Urinary bladder (tissue), 4 donors: ENCODE measurements around the gene SNX20. TPM values are rescaled to one million over a fixed set of nuclear protein-coding genes. Genes with fewer than 3 reads are reported as not detected.

ENCODE experiments used
- DNase-seq: peaks from one replicate; pipeline ENCODE4 v3.0.0-alpha.2; 2015; ENCODE audit errors: extremely low spot score
- H3K27ac ChIP-seq: one replicate; pipeline ENCODE4 v1.5.1; 2013; ENCODE audit warnings: low read depth, mild to moderate bottlenecking, moderate library complexity
- H3K36me3 ChIP-seq: one replicate; pipeline ENCODE4 v1.6.1; 2013; ENCODE audit warnings: mild to moderate bottlenecking, moderate library complexity; ENCODE audit not compliant: insufficient read depth
- H3K4me1 ChIP-seq: one replicate; pipeline ENCODE4 v1.6.1; 2013; ENCODE audit warnings: mild to moderate bottlenecking, moderate library complexity; ENCODE audit not compliant: insufficient read depth
- H3K4me3 ChIP-seq: one replicate; pipeline ENCODE4 v1.5.1; 2013; ENCODE audit warnings: low read depth, low read length
- WGBS: extraction: QIAGEN DNeasy Blood & Tissue Kit; methylation state at CpG from one replicate; pipeline ENCODE4 v1.1.7; 2013; 5-methylcytosine and 5-hydroxymethylcytosine counted together
- polyA plus RNA-seq: library from polyadenylated mRNA; stranded (reverse); fragments of 200-250 nt; gene quantifications from one replicate; pipeline ENCODE4 v1.2.3, GENCODE V29; 2013
- total RNA-seq: library from RNA; depleted of rRNA; stranded (reverse); fragments of >200 nt; gene quantifications from one replicate; pipeline ENCODE4 v1.2.3, GENCODE V29; 2014
- donor health status: healthy with polysubstance abuse.
- donor health status: healthy.

SNX20 gene
- total and polyA plus RNA-seq, 2 donors = 1.0 to 1.4 TPM

DNA sequence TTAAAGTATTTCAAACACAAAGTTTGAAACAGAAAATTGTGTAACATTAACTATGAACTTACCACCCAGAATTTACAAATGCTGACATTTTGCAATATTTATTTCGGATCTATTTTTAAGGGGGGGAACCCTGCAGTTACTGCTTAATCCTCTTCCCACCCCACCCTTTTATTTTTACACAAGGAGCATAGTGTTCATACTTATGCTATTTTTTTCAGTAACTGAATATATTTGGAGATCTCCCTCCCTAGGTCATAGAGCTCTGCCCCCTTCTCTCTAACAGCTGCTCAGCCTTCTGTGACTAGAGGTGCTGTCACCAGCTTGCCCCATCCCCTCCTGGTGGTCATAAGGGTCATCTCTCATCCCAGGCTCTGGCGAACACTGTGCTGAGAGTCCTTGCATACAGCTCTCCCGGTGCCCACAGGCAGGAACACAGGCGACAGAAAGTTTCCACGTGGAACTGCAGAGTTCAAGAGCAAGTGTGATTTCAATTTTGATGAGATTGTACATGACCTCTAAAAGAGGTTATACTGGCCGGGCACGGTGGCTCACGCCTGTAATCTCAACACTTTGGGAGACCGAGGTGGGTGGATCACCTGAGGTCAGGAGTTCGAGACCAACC lies 44.2 kb downstream of the SNX20 start:
- H3K36me3 ChIP-seq = no peaks in the 10 kb centered on the region
- H3K4me3 ChIP-seq = no peak overlapping the region
- H3K27ac ChIP-seq = no peak overlapping the region
- DNase-seq = no peak
- WGBS = 92% methylated on average over 10 of the region's 10 CpGs
- no peaks in the 10 kb centered on the region for H3K4me1 ChIP-seq

DNA sequence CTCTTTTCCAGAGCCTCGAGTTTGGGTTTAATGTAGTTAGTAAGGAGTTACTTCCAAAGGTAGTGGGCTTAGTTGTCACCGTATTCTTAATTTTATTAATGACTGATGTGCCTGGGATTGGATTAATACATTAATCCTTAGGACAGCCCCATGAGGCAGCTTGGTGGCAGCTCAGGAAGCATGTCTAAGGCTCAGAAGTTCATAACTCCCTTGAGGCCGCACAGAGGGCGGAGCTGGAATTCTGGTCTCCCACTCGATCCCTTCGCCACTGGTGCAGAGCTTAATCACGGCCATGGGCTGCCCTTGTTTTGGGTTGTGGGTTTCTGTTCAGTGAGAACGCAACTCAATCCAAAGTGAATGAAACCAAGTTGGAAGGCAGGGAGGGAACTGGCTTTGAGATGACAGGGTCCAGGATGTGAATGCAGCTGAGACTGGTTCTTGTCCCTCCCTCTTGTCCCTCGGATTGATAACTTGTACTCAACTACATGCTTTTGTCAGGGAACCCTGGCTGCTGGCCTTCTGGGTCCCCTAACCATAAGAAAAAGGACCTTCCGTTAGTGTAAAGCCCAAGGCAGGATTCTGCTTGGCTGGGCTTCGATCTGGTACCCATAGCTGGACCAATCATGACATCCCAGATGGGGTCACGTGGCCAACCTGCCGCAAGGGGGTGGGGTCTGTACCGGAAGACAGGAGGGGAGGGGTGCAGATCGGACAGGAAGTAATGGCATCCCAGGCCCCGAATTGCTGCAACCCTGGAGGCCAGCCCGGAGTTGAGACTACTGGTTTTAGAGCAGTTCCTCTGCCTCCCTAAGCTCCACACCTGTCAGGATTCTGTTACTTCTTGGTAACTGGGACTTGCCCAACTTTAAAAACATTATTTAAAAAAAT lies 45.4 kb downstream of the SNX20 start:
- Histone ChIP-seq H3K4me3 (no peak overlapping the region), H3K36me3 (no peaks in the 10 kb centered on the region), H3K4me1 (no peaks in the 10 kb centered on the region), H3K27ac (no peak overlapping the region)
- WGBS = 74% methylated on average over 17 of the region's 17 CpGs
- no peak for DNase-seq

DNA sequence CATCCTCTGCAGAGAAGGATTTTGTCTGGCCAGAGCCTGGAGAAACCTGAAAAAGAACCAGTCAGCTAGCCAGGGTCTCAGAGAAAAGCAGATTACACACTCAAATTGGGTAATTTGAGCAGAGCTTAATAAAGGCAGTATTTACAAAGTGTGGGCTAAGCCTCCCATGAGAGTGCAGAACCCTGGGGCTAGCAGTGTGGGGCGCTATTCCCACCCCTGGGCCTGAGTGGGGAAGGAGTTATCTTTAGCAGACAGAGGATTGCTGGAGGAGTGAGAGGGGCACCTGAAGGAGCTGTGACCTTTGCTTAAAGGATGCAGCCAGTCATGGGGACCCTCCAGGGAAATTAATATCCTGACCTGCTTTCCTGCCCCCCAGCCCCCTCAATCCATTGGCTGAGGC lies 46.2 kb downstream of the SNX20 start:
- H3K4me1 ChIP-seq = no peaks in the 10 kb centered on the region
- H3K4me3 ChIP-seq = no peak overlapping the region
- H3K36me3 ChIP-seq = no peaks in the 10 kb centered on the region
- DNase-seq = no peak
- WGBS = 96% methylated on average over 1 of the region's 1 CpG
- H3K27ac ChIP-seq = no peak overlapping the region

DNA sequence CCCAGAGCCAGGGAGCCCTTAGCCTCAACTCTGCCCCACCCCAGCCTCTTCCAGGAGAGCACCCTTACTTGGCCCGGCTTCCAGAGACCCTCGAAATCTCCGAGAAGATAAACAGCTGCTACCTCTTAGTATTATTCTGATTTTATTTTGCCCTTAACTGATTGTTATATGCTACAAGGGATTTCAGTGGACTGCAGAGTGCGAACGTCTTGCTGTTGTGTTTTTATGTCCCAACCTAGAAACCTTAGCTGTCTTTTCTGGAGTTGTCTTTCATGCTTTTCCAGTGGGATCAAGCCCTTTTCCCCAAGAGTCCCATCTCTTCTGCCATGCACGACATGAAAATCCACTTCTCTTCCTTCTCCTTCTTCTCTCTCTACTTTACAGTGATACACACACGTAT lies 47.0 kb downstream of the SNX20 start:
- no peak overlapping the region for H3K4me3 ChIP-seq
- H3K4me1 ChIP-seq = no peaks in the 10 kb centered on the region
- no peaks in the 10 kb centered on the region for H3K36me3 ChIP-seq
- no peak overlapping the region for H3K27ac ChIP-seq
- 90% methylated on average over 7 of the region's 7 CpGs for WGBS
- no peak for DNase-seq

DNA sequence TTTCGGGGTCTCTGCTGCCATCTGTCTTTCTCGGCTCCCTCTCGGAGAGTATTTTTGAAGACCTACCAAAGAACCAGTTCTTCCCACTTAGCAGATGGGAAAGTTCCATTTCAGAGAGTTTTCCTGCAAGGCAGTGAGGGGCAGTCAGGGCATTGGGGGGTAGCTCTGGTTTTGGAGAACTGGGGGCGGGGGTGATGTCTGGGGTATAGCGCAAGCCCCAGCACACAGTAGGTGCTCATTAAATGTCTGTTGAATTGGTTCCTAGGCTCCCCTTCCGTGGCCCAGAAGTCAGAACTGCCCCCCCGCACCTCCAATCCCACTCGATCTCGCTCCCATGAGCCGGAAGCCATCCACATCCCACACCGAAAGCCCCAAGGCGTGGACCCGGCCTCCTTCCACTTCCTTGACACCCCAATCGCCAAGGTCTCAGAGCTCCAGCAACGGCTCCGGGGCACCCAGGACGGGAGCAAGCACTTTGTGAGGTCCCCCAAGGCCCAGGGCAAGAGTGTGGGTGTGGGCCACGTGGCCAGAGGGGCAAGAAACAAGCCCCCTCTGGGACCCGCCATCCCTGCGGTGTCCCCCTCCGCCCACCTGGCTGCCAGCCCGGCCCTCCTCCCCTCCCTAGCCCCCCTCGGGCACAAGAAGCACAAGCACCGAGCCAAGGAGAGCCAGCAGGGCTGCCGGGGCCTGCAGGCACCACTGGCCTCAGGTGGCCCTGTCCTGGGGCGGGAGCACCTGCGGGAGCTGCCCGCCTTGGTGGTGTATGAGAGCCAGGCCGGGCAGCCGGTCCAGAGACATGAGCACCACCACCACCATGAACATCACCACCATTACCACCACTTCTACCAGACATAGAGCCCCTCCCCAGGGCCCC lies 47.9 kb downstream of the SNX20 start:
- 92% methylated on average over 30 of the region's 30 CpGs for WGBS
- DNase-seq = no peak
- no peaks in the 10 kb centered on the region for H3K36me3 ChIP-seq
- H3K4me3 ChIP-seq = no peak overlapping the region
- no peaks in the 10 kb centered on the region for H3K4me1 ChIP-seq
- no peak overlapping the region for H3K27ac ChIP-seq

DNA sequence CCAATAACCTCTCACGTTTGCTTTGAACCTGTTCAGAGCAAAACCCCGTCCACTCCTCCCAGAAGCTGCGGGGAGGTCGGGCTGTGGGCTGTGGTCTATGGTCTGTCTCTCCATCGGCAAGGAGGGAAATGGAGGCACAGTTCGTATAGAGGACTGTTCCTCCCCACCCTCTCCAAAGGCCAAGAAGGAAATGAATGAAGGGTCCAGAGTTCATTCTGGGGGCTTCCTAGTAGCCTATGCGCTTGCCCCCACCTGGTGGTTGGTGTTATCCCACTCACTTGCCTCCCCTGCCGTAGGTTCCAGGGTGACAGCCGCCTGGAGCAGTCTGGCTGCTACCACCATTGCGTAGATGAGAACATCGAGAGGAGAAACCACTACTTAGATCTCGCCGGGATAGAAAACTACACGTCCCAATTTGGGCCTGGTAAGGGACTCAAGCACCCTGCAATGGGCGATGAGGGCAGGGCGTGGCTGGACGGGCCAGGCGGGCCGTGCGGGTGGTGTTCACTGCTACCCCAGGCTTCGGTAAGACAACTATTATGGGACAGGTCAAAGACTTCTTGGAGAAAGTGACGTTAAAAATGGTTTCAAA lies 49.0 kb downstream of the SNX20 start:
- H3K36me3 ChIP-seq = no peaks in the 10 kb centered on the region
- no peak overlapping the region for H3K27ac ChIP-seq
- no peak for DNase-seq
- 96% methylated on average over 22 of the region's 22 CpGs for WGBS
- no peaks in the 10 kb centered on the region for H3K4me1 ChIP-seq
- H3K4me3 ChIP-seq = no peak overlapping the region

DNA sequence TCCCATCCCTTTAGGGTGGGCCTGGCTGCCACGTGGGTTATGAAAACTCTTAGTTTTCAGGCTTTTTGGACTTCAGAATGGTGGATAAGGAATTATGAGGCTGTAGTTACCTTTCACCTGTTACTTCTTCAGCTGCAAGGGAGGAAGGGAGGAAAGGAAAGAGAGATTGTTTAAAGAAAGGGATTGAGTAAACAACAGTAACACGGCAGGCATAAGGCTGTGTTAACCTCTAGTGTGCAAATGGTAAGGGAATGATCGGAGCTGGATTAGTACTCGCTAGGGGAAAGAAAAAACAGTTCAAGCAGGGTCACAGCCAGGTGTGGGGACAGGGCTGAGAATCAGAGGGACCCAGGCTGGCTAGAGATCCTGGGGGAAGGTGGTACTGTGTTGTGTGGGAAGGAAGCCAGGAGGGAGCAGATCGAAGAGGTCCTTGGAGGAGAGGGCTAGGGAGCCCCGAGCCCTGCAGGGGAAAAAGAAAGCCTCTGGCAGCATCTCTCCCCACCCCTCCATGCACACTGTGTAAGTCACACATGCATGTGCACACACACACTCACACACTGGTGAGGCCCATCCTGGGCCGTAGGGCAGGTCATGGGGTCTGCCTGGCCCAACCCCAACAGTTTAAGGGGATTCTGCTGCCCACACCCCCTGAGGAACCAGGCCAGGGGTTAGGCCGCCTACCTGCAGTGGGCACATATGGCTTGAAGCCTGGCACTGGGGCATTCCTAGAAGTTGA lies 49.7 kb downstream of the SNX20 start:
- no peak for DNase-seq
- H3K36me3 ChIP-seq = no peaks in the 10 kb centered on the region
- 78% methylated on average over 8 of the region's 8 CpGs for WGBS
- no peaks in the 10 kb centered on the region for H3K4me1 ChIP-seq
- H3K4me3 ChIP-seq = no peak overlapping the region
- no peak overlapping the region for H3K27ac ChIP-seq

DNA sequence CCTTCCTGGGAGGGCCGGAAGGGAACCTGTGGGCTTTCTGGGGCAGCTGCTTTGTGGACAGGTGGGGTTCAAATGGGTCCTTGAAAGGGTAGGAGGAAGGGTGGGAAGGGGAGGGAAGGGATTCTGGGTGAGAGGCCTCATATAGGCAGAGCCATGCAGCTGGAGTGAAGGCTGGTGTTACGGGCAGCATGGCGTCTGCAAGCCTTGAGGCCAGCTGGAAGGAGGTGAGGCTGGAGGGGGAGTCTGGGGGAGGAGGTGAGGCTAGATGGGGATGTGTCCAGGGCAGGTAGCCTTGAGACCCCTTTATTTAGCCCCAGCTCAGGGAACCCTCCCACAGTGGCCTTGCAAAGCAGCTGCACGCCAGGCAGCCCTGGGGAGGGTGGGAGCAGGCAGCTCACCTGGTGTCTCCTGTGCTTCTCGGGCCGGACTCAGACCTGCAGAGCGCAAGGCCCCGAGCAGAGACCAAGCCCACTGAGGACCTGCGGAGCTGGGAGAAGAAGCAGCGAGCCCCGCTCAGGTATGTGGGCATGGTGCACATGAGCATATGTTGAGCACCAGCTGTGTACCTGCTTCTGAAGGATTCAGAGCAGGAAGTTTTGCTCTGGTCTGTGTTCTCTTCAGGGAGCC lies 50.6 kb downstream of the SNX20 start:
- Histone ChIP-seq H3K27ac (no peak overlapping the region), H3K36me3 (no peaks in the 10 kb centered on the region), H3K4me1 (no peaks in the 10 kb centered on the region), H3K4me3 (no peak overlapping the region)
- 94% methylated on average over 11 of the region's 11 CpGs for WGBS
- no peak for DNase-seq

DNA sequence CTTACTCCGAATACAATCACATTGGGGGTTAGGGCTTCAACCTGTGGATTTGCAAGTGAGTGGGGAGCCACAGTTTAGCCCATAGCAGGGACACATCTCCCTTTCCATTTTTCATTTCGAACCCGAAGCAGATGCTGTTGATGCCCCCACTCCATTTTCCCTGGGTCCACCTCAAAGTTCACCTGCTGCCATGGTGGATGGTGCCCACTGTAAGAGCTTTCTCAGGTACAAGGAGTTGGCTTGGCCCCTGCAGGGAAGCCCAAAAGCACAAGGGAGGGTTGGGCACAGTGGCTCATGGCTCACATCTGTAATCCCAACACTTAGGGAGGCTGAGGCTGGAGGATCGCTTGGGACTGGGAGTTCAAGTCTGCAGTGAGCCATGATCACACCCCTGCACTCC lies 51.8 kb downstream of the SNX20 start:
- Histone ChIP-seq H3K36me3 (no peaks in the 10 kb centered on the region), H3K4me3 (no peak overlapping the region), H3K27ac (no peak overlapping the region), H3K4me1 (no peaks in the 10 kb centered on the region)
- DNase-seq = no peak
- WGBS = 92% methylated on average over 4 of the region's 4 CpGs

DNA sequence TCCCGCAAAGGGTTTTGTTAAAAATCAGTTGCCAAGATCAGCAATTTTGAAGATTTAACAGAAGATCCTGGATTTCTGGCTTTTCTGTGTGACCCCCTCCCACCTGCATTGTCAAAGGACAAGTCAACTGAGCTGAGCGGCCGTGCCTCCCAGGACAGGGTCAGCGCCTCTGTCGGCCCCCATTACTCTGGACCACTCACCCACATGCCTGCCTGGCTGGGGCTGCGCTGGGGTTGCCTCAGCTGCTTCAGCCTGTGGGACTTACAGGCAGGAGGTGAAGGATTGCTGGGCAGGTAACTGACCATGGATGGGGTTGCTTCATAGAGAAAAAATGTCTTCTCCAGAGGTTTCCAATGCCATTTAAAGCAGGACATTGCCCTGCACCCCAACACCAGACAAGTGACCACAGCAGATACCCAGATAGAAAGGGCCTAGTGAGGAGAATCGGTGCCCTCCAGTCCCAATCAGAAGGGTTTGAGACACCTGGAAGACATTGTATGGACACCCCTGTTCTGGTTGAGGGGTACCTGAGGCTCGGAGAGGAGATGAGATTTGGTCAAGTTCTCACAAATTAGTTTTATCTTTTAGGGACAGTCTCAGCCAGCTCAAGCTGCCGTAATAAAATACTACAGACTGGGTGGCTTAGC lies 52.8 kb downstream of the SNX20 start:
- 99% methylated on average over 9 of the region's 9 CpGs for WGBS
- no peak overlapping the region for H3K4me3 ChIP-seq
- DNase-seq = no peak
- no peak overlapping the region for H3K27ac ChIP-seq
- no peaks in the 10 kb centered on the region for H3K36me3 ChIP-seq
- no peaks in the 10 kb centered on the region for H3K4me1 ChIP-seq

DNA sequence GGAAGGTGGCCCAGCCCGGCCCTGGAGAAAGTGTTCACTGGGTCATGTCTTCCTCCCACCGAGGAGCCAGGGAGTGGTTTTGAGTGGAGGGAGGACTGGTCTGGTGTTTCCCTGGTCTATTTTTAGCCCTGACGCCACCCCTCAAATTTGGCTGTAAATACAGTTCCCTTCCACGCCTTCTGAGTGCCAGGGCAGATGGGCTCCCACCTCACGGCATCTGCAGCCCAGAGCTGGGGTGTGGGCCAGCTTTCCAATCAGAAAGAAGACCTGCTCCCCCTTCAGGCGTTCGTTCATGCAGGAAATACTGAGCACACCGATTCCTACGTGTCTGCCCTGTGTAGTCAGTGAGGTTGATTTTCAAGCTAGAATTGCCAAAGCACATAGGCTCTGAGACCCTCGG lies 53.7 kb downstream of the SNX20 start:
- Histone ChIP-seq H3K27ac (no peak overlapping the region), H3K36me3 (no peaks in the 10 kb centered on the region), H3K4me1 (no peaks in the 10 kb centered on the region), H3K4me3 (no peak overlapping the region)
- WGBS = 11% methylated on average over 10 of the region's 10 CpGs
- no peak for DNase-seq

DNA sequence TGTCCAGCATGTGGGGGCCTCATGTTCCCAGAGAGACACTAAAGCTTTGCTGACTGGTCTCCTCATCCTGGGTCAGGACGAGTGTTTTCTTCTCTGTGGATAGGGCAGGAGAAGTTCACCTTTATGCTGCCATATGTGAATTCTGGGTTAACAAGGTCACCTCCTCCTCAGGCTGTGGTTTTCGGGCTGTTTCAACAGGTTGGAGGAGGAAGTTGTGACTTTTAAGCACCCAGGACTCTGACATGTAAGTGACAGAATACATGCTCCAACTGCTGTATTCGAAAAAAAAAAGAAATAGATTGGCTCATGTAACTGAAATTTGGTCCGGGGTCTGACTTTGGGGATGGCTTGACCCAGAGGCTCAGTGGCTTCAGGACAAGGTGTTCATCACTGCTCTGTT lies 54.2 kb downstream of the SNX20 start:
- Histone ChIP-seq H3K36me3 (no peaks in the 10 kb centered on the region), H3K27ac (no peak overlapping the region), H3K4me3 (no peak overlapping the region), H3K4me1 (no peaks in the 10 kb centered on the region)
- no peak for DNase-seq
- WGBS = 66% methylated on average over 4 of the region's 4 CpGs
